ELF-1 (cell line): Measurements from ENCODE around the gene DENND2A.
"Not testable (repeated sequence)": the region's sequence is repeated elsewhere in the genome, so short reads cannot be mapped to it uniquely, and the experiment has no call there.

ENCODE experiments used
- DNase-seq: peaks from one replicate; pipeline ENCODE4 v3.0.0-alpha.2; 2016; ENCODE audit warnings: low read depth, low spot score

The DENND2A gene

GRCh38 chr7:140551355-140552239 lies 89.0 kb downstream of the DENND2A start:
- DNase-seq: peak; percentile 42

- DNase-seq: no peak
Observed at GRCh38 chr7:140546947-140547346, 93.7 kb downstream of the DENND2A start.

GRCh38 chr7:140544388-140544826 lies 96.2 kb downstream of the DENND2A start:
- DNase-seq: no peak

- DNase-seq: no peak
Observed at GRCh38 chr7:140542228-140542603, 98.4 kb downstream of the DENND2A start.

GRCh38 chr7:140541513-140542227 lies 98.9 kb downstream of the DENND2A start:
- peak; percentile 95 for DNase-seq

- DNase-seq: no peak
Observed at GRCh38 chr7:140541176-140541512, 99.5 kb downstream of the DENND2A start.

GRCh38 chr7:140540136-140540777 lies 100.4 kb downstream of the DENND2A start:
- no peak for DNase-seq

- DNase-seq: no peak
Observed at GRCh38 chr7:140539461-140539860, 101.2 kb downstream of the DENND2A start.

GRCh38 chr7:140537750-140538482 lies 102.7 kb downstream of the DENND2A start:
- DNase-seq: no peak

GRCh38 chr7:140534743-140535142 lies 105.9 kb downstream of the DENND2A start:
- DNase-seq: no peak

- DNase-seq: no peak
Observed at GRCh38 chr7:140533394-140533872, 107.2 kb downstream of the DENND2A start.

- not testable (repeated sequence) for DNase-seq
Observed at GRCh38 chr7:140529428-140529827, 111.2 kb downstream of the DENND2A start.

- peak; percentile 10 for DNase-seq
Observed at GRCh38 chr7:140526787-140527664, 113.6 kb downstream of the DENND2A start.

GRCh38 chr7:140526214-140526613 lies 114.4 kb downstream of the DENND2A start:
- peak; percentile 33 for DNase-seq

GRCh38 chr7:140525743-140526142 lies 114.9 kb downstream of the DENND2A start:
- no peak for DNase-seq

- peak; percentile 18 for DNase-seq
Observed at GRCh38 chr7:140521421-140521820, 119.2 kb downstream of the DENND2A start.

- peak; percentile 51 for DNase-seq
Observed at GRCh38 chr7:140519007-140519399, 121.6 kb downstream of the DENND2A start.

- no peak for DNase-seq
Observed at GRCh38 chr7:140518370-140519006, 122.1 kb downstream of the DENND2A start.

GRCh38 chr7:140517546-140518369 lies 122.9 kb downstream of the DENND2A start:
- peak; percentile 98 for DNase-seq
